PC-3 (cell line): ENCODE results near the gene RERE. TPM values are rescaled to one million over a fixed set of nuclear protein-coding genes. Genes with fewer than 3 reads are reported as not detected.

Experiments
- ATAC-seq: fragments of 200-7000 bp; cut with Tn5 transposase; 2 replicates; pipeline ENCODE4 v1.9.1; 2020; ENCODE audit warnings: mild to moderate bottlenecking, moderate library complexity
- BruUV-seq: library from RNA; stranded (reverse); fragments of 400-500 nt; replicated peaks from 2 replicates; lab custom pipeline; 2021; lab: Mats Ljungman, UMichigan
- CTCF ChIA-PET: fragments of 300-600 bp; sonication (Branson Sonifier 250); formaldehyde crosslinking; loops from one replicate; lab custom pipeline; 2022; ENCODE audit warnings: antibody characterized with exemption; lab: Charles Lee
- POLR2A ChIA-PET: fragments of 300-600 bp; sonication (Branson Sonifier 250); formaldehyde crosslinking; loops from one replicate; lab custom pipeline; 2022; ENCODE audit warnings: antibody characterized with exemption; ENCODE audit not compliant: unreplicated experiment; lab: Charles Lee
- DNase-seq: peaks from one replicate; pipeline ENCODE4 v3.0.0-alpha.2; 2015
- H2AFZ ChIP-seq: fragments of 300-600 bp; sonication (generic); 2 replicates; pipeline ENCODE4 v1.6.0; 2016; ENCODE audit warnings: antibody characterized with exemption, low read length
- H3F3A ChIP-seq: fragments of 300-600 bp; sonication (generic); one replicate; pipeline ENCODE4 v1.6.0; 2017; ENCODE audit warnings: antibody characterized with exemption, low read length, control low read depth, mild to moderate bottlenecking; ENCODE audit not compliant: unreplicated experiment
- H3K27ac ChIP-seq: fragments of 300-600 bp; sonication (generic); 2 replicates; pipeline ENCODE4 v1.5.1; 2016; ENCODE audit warnings: mild to moderate bottlenecking, low read length
- H3K27me3 ChIP-seq: fragments of 300-600 bp; sonication (generic); 2 replicates; pipeline ENCODE4 v1.6.1; 2016; ENCODE audit warnings: low read length, mixed read lengths
- H3K36me3 ChIP-seq: fragments of 300-600 bp; sonication (generic); 2 replicates; pipeline ENCODE4 v1.6.1; 2016; ENCODE audit warnings: low read depth, mixed run types, low read length, mixed read lengths
- H3K4me1 ChIP-seq: fragments of 300-600 bp; sonication (generic); 2 replicates; pipeline ENCODE4 v1.5.1; 2016; ENCODE audit warnings: low read length; ENCODE audit not compliant: insufficient read depth
- H3K4me2 ChIP-seq: fragments of 300-600 bp; sonication (generic); 2 replicates; pipeline ENCODE4 v1.6.0; 2016; ENCODE audit warnings: low read length
- H3K4me3 ChIP-seq: fragments of 300-600 bp; sonication (generic); 2 replicates; pipeline ENCODE4 v1.5.1; 2016; ENCODE audit warnings: mild to moderate bottlenecking, low read length, mixed read lengths
- H3K79me2 ChIP-seq: fragments of 300-600 bp; sonication (generic); 2 replicates; pipeline ENCODE4 v1.6.1; 2017; ENCODE audit warnings: low read length, mixed read lengths
- H3K9ac ChIP-seq: fragments of 300-600 bp; sonication (generic); 2 replicates; pipeline ENCODE4 v1.6.0; 2016; ENCODE audit warnings: mild to moderate bottlenecking, low read length
- H3K9me2 ChIP-seq: fragments of 300-600 bp; sonication (generic); replicated peaks from 2 replicates; pipeline ENCODE4 v1.6.1; 2016; ENCODE audit warnings: mixed run types, low read length, mixed read lengths
- H3K9me3 ChIP-seq: fragments of 300-600 bp; sonication (generic); 2 replicates; pipeline ENCODE4 v1.6.1; 2016; ENCODE audit warnings: low read length, mixed read lengths
- H4K20me1 ChIP-seq: fragments of 300-600 bp; sonication (generic); 2 replicates; pipeline ENCODE4 v1.6.1; 2016; ENCODE audit warnings: low read length, mixed read lengths
- CTCF ChIP-seq: fragments of 300-600 bp; sonication (generic); conservative IDR thresholded peaks from 2 replicates; pipeline ENCODE4 v1.5.1; 2017; ENCODE audit warnings: antibody characterized with exemption, low read depth, mild to moderate bottlenecking, low read length
- EZH2 ChIP-seq: fragments of 300-600 bp; sonication (generic); IDR thresholded peaks from one replicate; pipeline ENCODE4 v1.6.1; 2017; ENCODE audit warnings: antibody characterized with exemption, mild to moderate bottlenecking, low read length; ENCODE audit not compliant: unreplicated experiment
- EZH2phosphoT487 ChIP-seq: fragments of 300-600 bp; sonication (generic); IDR thresholded peaks from 2 replicates; pipeline ENCODE4 v1.6.1; 2018; ENCODE audit warnings: mild to moderate bottlenecking, antibody characterized with exemption, low read length, borderline replicate concordance
- intact Hi-C: fragments of 100-400 bp; cut with micrococcal nuclease; formaldehyde crosslinking; loops from 2 replicates; pipeline ENCODE4 v1.9.0; 2023
- total RNA-seq: library from RNA; depleted of rRNA; stranded (reverse); fragments of >200 nt; gene quantifications from 2 replicates; pipeline ENCODE4 v1.2.3, GENCODE V29; 2014

RERE gene
- total RNA-seq, 1 experiment from 2014 or later: 24.2 TPM

- no peak overlapping the region for H3K27ac ChIP-seq
- H3K4me1 ChIP-seq: peaks cover 10% of the 10 kb centered on the region
- no peaks in the 10 kb centered on the region for H3K9me2 ChIP-seq
- CTCF ChIA-PET: interaction anchor here (0.5 to 0.7 kb wide), 3 partner anchors 109 to 326 kb away, joined by 6 to 18 read pairs (median 8); no protein-coding TSS in a partner anchor
- H3K4me2 ChIP-seq: no peak overlapping the region
- no peak overlapping the region for H2AFZ ChIP-seq
- no peaks in the 10 kb centered on the region for H3F3A ChIP-seq
- H4K20me1 ChIP-seq: no peaks in the 10 kb centered on the region
- no peaks in the 10 kb centered on the region for H3K9me3 ChIP-seq
- BruUV-seq: no TSS peak
- DNase-seq (no peak), ATAC-seq (no peak)
- no peak overlapping the region for H3K9ac ChIP-seq
- TF ChIP-seq CTCF (no peak), EZH2 (no peak), EZH2phosphoT487 (no peak)
- POLR2A ChIA-PET: interaction anchor here (0.5 to 0.6 kb wide), 2 partner anchors 30 to 374 kb away, joined by 3 to 31 read pairs; no protein-coding TSS in a partner anchor
- H3K27me3 ChIP-seq: no peaks in the 10 kb centered on the region
- no peaks in the 10 kb centered on the region for H3K79me2 ChIP-seq
- H3K4me3 ChIP-seq: no peak overlapping the region
- intact Hi-C loops: no loop called here
- no peaks in the 10 kb centered on the region for H3K36me3 ChIP-seq
Observed at GRCh38 chr1:8348047-8348776, 469.2 kb downstream of the RERE start.

GRCh38 chr1:8347635-8348034 is 469.8 kb downstream of the RERE start:
- Histone ChIP-seq H3K4me2 (no peak overlapping the region), H3K27ac (no peak overlapping the region), H2AFZ (no peak overlapping the region), H3K36me3 (no peaks in the 10 kb centered on the region), H4K20me1 (no peaks in the 10 kb centered on the region), H3K9me3 (no peaks in the 10 kb centered on the region), H3F3A (no peaks in the 10 kb centered on the region), H3K27me3 (no peaks in the 10 kb centered on the region), H3K79me2 (no peaks in the 10 kb centered on the region), H3K9me2 (no peaks in the 10 kb centered on the region), H3K4me1 (peaks cover 15% of the 10 kb centered on the region), H3K9ac (no peak overlapping the region), H3K4me3 (no peak overlapping the region)
- POLR2A ChIA-PET: interaction anchor here (0.6 kb wide), 1 partner anchor 373 kb away, joined by 31 read pairs; no protein-coding TSS in a partner anchor
- CTCF ChIA-PET: no interaction called here
- DNase-seq (no peak), ATAC-seq (no peak)
- no peak for TF ChIP-seq CTCF
- TF ChIP-seq EZH2: no peak
- no peak for TF ChIP-seq EZH2phosphoT487
- BruUV-seq: no TSS peak
- intact Hi-C loops: no loop called here
